IgD-negative memory B cell (primary cell): Measurements from ENCODE around the gene VPS54. TPM values are rescaled to one million over a fixed set of nuclear protein-coding genes. Genes with fewer than 3 reads are reported as not detected.
"Not testable (repeated sequence)": the region's sequence is repeated elsewhere in the genome, so short reads cannot be mapped to it uniquely, and the experiment has no call there.

Experiments
- H3K27ac Mint-ChIP-seq, 3 donors: one replicate each; pipeline ENCODE4 v1.8.0; 2020 to 2022; ENCODE audit warnings: mild to moderate bottlenecking in 3 of 3, mixed read lengths in 3 of 3, moderate library complexity in 1 of 3
- H3K27me3 Mint-ChIP-seq: one replicate; pipeline ENCODE4 v1.8.0; 2021; ENCODE audit warnings: mixed read lengths
- H3K36me3 Mint-ChIP-seq: one replicate; pipeline ENCODE4 v1.8.0; 2020; ENCODE audit warnings: mild to moderate bottlenecking, mixed read lengths
- H3K4me1 Mint-ChIP-seq, 3 donors: one replicate each; pipeline ENCODE4 v1.8.0; 2020 to 2022; ENCODE audit warnings: mixed read lengths in 3 of 3, mild to moderate bottlenecking in 1 of 3
- H3K4me3 Mint-ChIP-seq, 4 donors: one replicate each; pipeline ENCODE4 v1.8.0; 2020 to 2022; ENCODE audit warnings: mild to moderate bottlenecking in 4 of 4, mixed read lengths in 4 of 4, moderate library complexity in 3 of 4
- H3K9me3 Mint-ChIP-seq, 3 donors: one replicate each; pipeline ENCODE4 v1.8.0; 2020 to 2021; ENCODE audit warnings: mixed read lengths in 3 of 3, mild to moderate bottlenecking in 1 of 3
- polyA plus RNA-seq: library from polyadenylated mRNA; unstranded; fragments of 300-500 nt; fragmentation: Illumina TruSeq; gene quantifications from one replicate; pipeline ENCODE4 v1.2.3, GENCODE V29; 2021

Gene VPS54
- polyA plus RNA-seq, 1 donor from 2014 or later, result 5.2 TPM

DNA sequence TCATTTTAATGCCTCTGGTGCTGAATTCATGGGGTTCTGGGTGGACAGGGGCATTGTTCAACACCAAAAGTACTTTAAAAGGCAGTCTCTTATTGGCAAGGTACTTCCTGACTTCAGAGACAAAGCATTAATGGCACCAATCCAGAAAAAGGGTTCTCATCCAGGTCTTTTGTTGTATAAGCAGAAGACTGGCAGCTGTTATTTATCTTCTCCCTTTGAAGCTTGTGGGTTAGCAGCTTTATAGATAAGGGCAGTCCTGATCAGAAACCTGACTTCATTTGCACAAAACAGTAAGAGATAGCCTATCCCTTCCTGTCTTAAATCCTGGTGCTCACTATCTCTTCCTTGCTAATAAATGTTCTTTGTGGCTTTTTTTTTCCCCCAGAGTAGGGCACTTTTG is 68.8 kb downstream of the VPS54 start:
- H3K36me3 Mint-ChIP-seq, result peaks cover 13% of the 10 kb centered on the region
- H3K27ac Mint-ChIP-seq, result no peak overlapping the region
- H3K9me3 Mint-ChIP-seq, result peaks cover 0 to 4% (median 0%) of the 10 kb centered on the region in 3 donors
- H3K27me3 Mint-ChIP-seq, result no peaks in the 10 kb centered on the region
- H3K4me1 Mint-ChIP-seq, result peaks cover 0 to 2% (median 0%) of the 10 kb centered on the region in 3 donors
- H3K4me3 Mint-ChIP-seq, result no peak overlapping the region

DNA sequence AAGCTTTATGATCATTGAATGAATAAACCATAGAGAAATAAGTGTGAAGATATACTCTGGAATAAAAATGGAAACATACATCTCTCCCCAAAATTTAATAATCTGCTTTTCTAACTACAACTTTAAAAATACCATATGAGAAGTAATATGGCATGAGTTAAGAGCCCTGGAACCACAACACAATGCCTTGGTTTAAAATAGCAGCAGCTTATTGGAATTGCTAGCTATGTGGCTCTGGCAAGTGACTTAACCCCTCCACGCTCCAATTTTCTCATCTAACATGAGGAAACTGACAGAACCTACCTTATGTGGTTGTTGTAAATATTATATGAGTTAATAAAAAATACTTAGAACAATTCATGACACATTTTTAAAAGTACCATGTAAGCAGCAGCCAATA is 76.4 kb downstream of the VPS54 start:
- peaks cover 14% of the 10 kb centered on the region for H3K36me3 Mint-ChIP-seq

DNA sequence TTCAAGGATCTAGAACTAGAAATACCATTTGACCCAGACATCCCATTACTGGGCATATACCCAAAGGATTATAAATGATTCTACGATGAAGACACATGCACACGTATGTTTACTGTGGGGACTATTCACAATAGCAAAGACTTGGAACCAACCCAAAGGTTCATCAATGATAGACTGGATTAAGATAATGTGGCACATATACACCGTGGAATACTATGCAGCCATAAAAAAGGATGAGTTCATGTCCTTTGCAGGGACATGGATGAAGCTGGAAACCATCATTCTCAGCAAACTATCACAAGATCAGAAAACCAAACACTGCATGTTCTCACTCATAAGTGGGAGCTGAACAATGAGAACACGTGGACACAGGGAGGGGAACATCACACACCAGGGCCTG is 87.1 kb downstream of the VPS54 start:
- not testable (repeated sequence) for H3K27ac Mint-ChIP-seq, H3K27me3 Mint-ChIP-seq, H3K4me3 Mint-ChIP-seq, H3K9me3 Mint-ChIP-seq, H3K4me1 Mint-ChIP-seq
- H3K36me3 Mint-ChIP-seq, result peaks cover 25% of the 10 kb centered on the region

More for the DNA sequence above, 76.4 kb downstream of the VPS54 start:
- no peak overlapping the region for H3K27ac Mint-ChIP-seq
- no peak overlapping the region for H3K4me3 Mint-ChIP-seq
- H3K4me1 Mint-ChIP-seq, result no peaks in the 10 kb centered on the region
- no peaks in the 10 kb centered on the region for H3K27me3 Mint-ChIP-seq
- H3K9me3 Mint-ChIP-seq, result peaks cover 0 to 3% (median 2%) of the 10 kb centered on the region in 3 donors

DNA sequence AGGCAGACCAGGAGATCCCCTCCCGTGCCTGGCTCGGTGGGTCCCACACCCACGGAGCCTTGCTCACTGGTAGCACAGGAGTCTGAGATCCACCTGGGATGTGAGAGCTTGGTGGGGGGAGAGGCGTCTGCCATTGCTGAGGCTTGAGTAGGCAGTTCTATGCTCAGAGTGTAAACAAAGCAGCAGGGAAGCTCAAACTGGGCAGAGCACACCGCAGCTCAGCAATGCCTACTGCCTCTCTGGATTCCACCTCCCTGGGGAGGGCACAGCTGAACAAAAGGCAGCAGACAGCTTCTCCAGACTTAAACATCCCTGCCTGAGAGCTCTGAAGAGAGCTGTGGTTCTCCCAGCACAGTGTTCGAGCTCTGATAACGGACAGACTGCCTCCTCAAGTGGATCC is 92.4 kb downstream of the VPS54 start:
- no peak overlapping the region for H3K4me3 Mint-ChIP-seq
- no peaks in the 10 kb centered on the region for H3K27me3 Mint-ChIP-seq
- H3K27ac Mint-ChIP-seq, result no peak overlapping the region
- H3K36me3 Mint-ChIP-seq, result peaks cover 30% of the 10 kb centered on the region
- no peaks in the 10 kb centered on the region for H3K9me3 Mint-ChIP-seq
- H3K4me1 Mint-ChIP-seq, result peaks cover 2 to 7% (median 5%) of the 10 kb centered on the region in 3 donors

DNA sequence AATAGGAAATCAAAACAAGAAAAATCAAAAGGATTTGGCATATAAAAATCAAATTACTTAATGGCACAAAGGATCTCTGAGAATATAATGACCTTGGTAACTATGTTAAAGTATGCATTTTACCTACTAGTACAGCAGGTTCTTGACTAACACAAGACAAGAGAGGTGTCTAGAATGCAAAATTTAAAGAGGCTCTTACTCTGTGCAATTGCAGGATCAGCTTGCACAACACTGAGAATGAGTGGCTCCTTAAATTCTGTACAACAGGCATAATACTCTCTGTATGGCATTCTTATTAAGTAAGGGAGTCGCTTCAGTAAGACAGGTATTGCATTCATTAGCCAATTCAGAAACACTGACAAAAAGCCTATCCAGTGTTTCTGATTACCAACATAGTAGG is 104.9 kb downstream of the VPS54 start:
- peaks cover 28% of the 10 kb centered on the region for H3K36me3 Mint-ChIP-seq
- no peaks in the 10 kb centered on the region for H3K27me3 Mint-ChIP-seq
- H3K27ac Mint-ChIP-seq, result peak overlapping the region in 1 of 3 donors; percentile 54
- H3K4me3 Mint-ChIP-seq, result no peak overlapping the region
- H3K9me3 Mint-ChIP-seq, result no peaks in the 10 kb centered on the region
- no peaks in the 10 kb centered on the region for H3K4me1 Mint-ChIP-seq

DNA sequence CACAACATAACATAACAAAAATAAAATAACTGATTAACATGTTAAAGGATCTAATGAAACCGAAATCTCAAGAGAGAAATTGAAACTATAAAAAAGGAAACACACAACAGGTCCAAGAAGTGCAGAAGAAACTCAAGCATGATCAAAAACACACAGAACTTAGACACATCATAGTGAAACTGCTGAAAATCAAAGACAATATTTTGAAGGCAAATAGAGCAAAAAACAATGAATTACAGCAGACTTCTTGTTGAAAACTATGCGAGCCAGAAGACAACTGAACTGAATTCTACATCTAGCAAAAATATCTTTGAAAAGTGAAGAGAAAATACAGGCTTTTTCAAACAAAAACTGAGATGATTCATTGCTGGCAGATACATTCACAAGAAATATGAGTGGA is 116.2 kb downstream of the VPS54 start:
- peaks cover 27% of the 10 kb centered on the region for H3K36me3 Mint-ChIP-seq
- H3K4me1 Mint-ChIP-seq, result peaks cover 2 to 8% (median 5%) of the 10 kb centered on the region in 3 donors
- no peaks in the 10 kb centered on the region for H3K27me3 Mint-ChIP-seq
- peak overlapping the region in 1 of 3 donors; percentile 33 for H3K27ac Mint-ChIP-seq
- H3K4me3 Mint-ChIP-seq, result peak overlapping the region in 2 of 4 donors; percentile 14 to 50
- peaks cover 4 to 20% (median 8%) of the 10 kb centered on the region in 3 donors for H3K9me3 Mint-ChIP-seq

DNA sequence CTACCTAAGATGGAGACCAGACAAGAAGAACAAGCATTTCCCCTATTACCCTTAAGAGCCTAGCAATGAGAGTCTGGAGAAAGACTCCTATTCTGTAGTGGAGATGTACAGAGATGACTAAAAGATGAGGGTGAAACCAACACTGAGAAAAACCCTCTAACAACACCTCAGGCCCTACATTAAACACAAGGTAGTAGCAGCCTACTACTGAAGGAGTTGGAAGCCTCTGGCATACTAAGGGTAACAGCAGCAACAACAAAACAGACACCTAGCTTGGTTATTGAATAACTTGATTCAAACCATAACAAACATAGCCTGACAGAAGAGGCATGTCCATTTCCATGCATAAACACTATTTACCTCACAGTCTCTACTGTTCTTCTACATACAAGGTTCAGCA is 117.1 kb downstream of the VPS54 start:
- peaks cover 4 to 20% (median 8%) of the 10 kb centered on the region in 3 donors for H3K9me3 Mint-ChIP-seq
- H3K27me3 Mint-ChIP-seq, result no peaks in the 10 kb centered on the region
- no peak overlapping the region for H3K4me3 Mint-ChIP-seq
- H3K4me1 Mint-ChIP-seq, result peaks cover 2 to 8% (median 5%) of the 10 kb centered on the region in 3 donors
- H3K27ac Mint-ChIP-seq, result no peak overlapping the region
- peaks cover 24% of the 10 kb centered on the region for H3K36me3 Mint-ChIP-seq

DNA sequence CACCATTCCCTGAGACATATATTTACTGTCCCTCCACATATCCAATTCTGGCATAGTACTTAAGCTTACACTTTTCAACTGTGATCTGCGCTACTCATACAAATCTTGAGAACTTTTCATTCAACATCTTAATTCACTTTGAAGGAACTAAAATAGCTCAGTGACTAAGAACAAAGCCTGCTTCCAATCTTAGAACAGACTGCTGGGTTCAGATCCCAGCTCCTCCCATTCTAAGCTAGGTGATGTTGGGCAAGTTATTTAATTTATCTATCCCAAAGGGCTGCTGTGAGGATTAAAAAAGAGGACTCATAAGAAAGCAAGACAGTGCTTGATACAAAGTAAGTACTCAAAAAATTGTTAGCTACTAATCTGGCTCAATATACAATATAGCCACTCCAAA is 119.6 kb downstream of the VPS54 start:
- peaks cover 2 to 8% (median 5%) of the 10 kb centered on the region in 3 donors for H3K4me1 Mint-ChIP-seq
- H3K27ac Mint-ChIP-seq, result no peak overlapping the region
- peaks cover 1 to 8% (median 5%) of the 10 kb centered on the region in 3 donors for H3K9me3 Mint-ChIP-seq
- H3K27me3 Mint-ChIP-seq, result no peaks in the 10 kb centered on the region
- peaks cover 11% of the 10 kb centered on the region for H3K36me3 Mint-ChIP-seq
- no peak overlapping the region for H3K4me3 Mint-ChIP-seq

DNA sequence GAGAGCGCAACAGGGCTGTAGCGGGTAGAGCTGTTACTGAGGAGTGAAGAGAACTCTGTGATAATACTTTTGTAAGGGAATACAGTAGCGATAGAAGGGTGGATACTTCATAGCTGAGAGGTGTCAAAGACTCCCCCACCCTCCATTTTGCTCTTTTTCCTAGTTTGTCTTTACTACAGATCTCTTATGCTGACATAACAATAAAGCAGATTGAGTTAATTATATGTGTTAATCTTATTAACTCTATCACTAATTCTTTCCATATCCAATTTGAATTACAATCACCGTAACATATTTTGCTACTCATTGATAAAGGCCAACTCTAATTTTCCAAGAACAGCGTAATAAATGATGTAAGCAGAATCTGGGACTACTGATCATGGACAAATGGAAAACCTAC is 120.4 kb downstream of the VPS54 start:
- H3K36me3 Mint-ChIP-seq, result peaks cover 12% of the 10 kb centered on the region

DNA sequence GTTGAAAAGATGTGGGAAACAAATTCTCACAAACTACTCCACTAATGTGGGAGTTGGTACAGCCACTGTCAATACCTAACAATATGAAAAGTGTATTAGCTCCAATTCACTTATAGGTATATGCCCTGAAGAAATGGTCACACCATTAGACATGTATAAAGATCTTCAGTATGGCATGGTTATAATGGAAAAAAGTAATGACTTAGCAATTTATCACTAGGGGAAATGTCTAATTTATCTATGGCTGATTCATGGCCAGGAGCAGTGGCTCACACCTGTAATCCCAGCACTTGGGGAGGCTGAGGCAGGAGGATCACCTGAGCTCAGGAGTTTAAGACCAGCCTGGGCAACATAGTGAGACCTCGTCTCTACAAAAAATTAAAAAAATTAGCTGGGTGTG is 125.1 kb downstream of the VPS54 start:
- Mint-ChIP-seq H3K27me3 (no peaks in the 10 kb centered on the region), H3K9me3 (no peaks in the 10 kb centered on the region), H3K36me3 (peaks cover 7% of the 10 kb centered on the region), H3K4me1 (no peaks in the 10 kb centered on the region), H3K4me3 (no peak overlapping the region), H3K27ac (no peak overlapping the region)

More for the DNA sequence above, 120.4 kb downstream of the VPS54 start:
- Mint-ChIP-seq H3K27ac (no peak overlapping the region), H3K9me3 (peaks cover 0 to 8% (median 3%) of the 10 kb centered on the region in 3 donors), H3K4me3 (no peak overlapping the region), H3K4me1 (peaks cover 2 to 8% (median 5%) of the 10 kb centered on the region in 3 donors), H3K27me3 (no peaks in the 10 kb centered on the region)

DNA sequence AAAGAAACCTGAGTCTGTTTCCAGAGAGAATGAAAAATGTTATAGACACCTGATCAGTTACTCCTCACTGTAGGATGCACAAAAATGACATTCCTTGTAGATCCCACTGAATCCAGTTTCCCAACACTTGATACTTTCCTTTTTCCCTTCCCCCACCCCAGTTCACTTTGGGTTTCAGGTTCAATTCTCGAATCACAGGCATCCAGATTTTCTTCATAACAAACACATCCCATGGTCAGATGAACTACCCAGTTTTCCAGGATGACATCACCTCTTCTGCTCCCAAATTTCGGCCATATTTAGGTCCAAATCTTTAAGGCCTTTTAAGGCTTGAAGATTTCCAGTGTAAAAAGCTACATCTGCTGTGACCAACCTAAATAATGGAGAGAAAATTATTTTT is 126.1 kb downstream of the VPS54 start:
- peak overlapping the region in 1 of 3 donors; percentile 31 for H3K27ac Mint-ChIP-seq
- H3K4me1 Mint-ChIP-seq, result no peaks in the 10 kb centered on the region
- H3K36me3 Mint-ChIP-seq, result peaks cover 7% of the 10 kb centered on the region
- H3K9me3 Mint-ChIP-seq, result no peaks in the 10 kb centered on the region
- no peak overlapping the region for H3K4me3 Mint-ChIP-seq
- no peaks in the 10 kb centered on the region for H3K27me3 Mint-ChIP-seq

DNA sequence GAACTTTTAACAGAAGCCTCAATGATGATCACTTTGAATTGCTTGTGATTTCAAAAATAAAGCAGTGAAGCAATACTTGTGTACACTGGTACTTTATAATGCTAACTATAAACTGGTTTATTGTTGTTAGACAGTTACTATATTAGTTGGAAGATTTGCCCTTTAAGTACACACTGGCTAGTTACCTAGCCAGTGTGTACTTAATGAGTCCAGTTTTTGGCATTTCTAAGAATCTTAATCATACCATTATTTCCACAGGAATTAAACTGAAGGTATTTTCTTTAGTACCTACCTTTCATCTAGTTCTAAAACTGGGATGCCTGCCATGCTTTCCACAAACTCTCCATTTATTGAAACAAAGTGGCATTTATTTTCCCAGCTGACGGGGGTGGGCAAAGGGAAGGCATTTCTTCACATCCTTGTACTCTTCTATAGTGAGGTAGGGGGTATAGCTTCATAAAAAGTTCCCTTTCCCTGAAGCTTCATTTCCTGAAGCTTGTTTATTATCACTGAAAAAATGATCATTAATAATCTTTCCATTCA is 127.7 kb downstream of the VPS54 start:
- Mint-ChIP-seq H3K9me3 (no peaks in the 10 kb centered on the region), H3K27me3 (no peaks in the 10 kb centered on the region), H3K4me1 (no peaks in the 10 kb centered on the region), H3K4me3 (no peak overlapping the region), H3K27ac (peak overlapping the region in 2 of 3 donors; percentile 41 to 53), H3K36me3 (peaks cover 7% of the 10 kb centered on the region)

DNA sequence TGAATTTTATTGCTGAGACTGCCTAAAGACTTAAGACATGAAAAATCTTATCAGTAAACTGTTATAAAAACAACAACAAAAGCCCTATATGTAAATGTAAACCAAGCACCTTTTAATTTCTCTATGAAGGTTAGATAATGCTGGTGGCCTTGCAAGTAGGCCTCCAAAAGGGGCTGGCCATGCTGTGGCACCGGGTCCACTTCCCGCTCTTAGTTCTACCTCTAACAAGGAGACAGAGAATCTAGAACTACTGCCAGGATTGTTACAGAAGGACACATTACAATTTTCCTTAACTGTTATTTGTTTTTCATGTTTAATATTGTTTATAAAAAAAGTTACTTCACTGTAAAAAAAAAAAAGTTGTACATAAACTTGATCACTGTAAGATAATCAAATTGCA is 128.6 kb downstream of the VPS54 start:
- Mint-ChIP-seq H3K27me3 (no peaks in the 10 kb centered on the region), H3K9me3 (no peaks in the 10 kb centered on the region), H3K4me3 (no peak overlapping the region), H3K27ac (no peak overlapping the region), H3K4me1 (no peaks in the 10 kb centered on the region), H3K36me3 (peaks cover 7% of the 10 kb centered on the region)

DNA sequence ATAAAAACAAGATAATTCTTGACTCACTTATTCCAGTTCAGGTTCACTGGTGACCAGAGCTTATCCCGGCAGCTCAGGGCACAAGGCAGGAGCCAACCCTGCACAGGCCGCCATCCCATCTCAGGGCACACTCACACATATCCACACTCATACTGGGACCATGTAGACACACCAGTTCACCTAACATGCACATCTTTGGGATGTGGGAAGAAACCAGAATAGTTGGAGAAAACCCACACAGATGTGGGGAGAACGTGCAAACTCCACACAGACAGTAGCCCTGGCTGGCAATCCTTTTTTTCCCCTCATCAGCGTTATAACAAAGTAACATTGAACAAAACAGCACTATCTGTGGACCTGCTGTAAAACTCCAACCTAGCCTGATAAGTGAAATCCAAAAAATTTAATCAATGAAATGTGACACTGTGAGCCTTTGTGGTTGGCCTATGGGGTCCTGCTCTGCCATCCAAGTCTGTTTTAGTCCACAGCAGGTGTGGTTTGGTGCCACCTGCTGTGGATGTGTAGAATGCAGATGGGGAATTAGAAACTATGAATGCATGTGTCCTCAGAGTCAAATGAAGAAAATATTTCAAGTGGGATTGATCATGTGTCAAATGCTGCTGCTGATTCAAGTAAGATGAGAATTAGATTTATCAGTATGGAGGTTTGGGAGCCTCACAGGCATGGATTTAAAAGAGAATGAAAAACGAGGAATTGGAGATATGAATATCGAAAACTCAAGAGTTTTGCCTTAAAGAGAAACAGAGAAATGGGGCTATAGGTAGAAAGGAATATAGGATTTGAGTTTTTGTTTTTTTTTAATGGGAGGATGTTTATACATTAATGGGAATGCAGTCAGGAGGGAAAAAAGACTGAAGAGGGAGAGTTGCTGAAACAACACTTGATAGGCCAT is 130.5 kb downstream of the VPS54 start:
- no peaks in the 10 kb centered on the region for H3K9me3 Mint-ChIP-seq
- peaks cover 2% of the 10 kb centered on the region for H3K36me3 Mint-ChIP-seq
- no peaks in the 10 kb centered on the region for H3K27me3 Mint-ChIP-seq
- H3K27ac Mint-ChIP-seq, result peak overlapping the region in 1 of 3 donors; percentile 9
- H3K4me3 Mint-ChIP-seq, result no peak overlapping the region
- H3K4me1 Mint-ChIP-seq, result no peaks in the 10 kb centered on the region

DNA sequence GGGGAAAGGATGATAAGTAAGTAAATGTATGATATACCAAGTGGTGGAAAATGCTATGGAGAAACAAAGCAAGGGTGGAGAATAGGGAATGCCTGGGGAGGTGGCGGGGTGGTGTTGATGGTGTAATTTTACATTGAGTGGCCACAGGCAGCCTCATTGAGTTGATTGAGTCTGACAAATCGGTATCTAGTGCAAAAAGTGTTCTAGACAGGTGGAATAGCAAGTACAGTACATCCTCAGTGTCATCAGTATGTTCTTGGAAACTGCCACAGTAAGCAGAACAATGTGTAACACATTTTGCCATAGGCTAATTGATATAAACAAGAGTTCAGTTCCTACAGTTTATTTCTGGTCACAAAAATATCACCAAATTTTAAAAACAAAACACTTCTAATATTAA is 131.2 kb downstream of the VPS54 start:
- H3K27me3 Mint-ChIP-seq, result no peaks in the 10 kb centered on the region
- H3K9me3 Mint-ChIP-seq, result no peaks in the 10 kb centered on the region
- H3K36me3 Mint-ChIP-seq, result peaks cover 2% of the 10 kb centered on the region
- H3K27ac Mint-ChIP-seq, result no peak overlapping the region
- no peak overlapping the region for H3K4me3 Mint-ChIP-seq
- no peaks in the 10 kb centered on the region for H3K4me1 Mint-ChIP-seq

DNA sequence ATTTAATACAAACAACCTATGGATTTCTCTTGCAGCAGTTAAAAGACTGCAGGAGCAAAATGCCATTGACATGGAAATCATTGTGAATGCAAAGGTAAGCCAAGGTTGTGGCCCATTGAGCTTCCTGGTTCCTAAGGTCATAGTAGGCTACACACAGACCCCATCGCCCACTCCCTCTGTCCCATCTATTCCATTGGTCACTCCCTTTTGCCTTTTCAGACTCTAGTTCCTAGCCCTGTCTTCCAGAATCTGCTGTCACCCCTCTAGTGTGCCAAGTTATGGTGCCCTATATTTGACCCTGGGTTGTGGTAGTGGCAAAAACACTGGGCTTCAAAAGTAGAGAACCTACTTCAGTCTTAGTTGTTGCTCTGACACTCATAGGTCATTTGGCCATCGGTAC is 132.8 kb downstream of the VPS54 start:
- peaks cover 2% of the 10 kb centered on the region for H3K36me3 Mint-ChIP-seq
- no peak overlapping the region for H3K4me3 Mint-ChIP-seq
- no peak overlapping the region for H3K27ac Mint-ChIP-seq

More for the DNA sequence above, 132.8 kb downstream of the VPS54 start:
- no peaks in the 10 kb centered on the region for H3K9me3 Mint-ChIP-seq
- H3K27me3 Mint-ChIP-seq, result no peaks in the 10 kb centered on the region
- H3K4me1 Mint-ChIP-seq, result no peaks in the 10 kb centered on the region
